Subcutaneous abdominal adipose tissue (tissue), 5 donors: ENCODE measurements around the gene ODAD4.

Experiments
- H3K27ac ChIP-seq: one replicate; pipeline ENCODE4 v1.7.0; 2013; ENCODE audit warnings: low read depth, mild to moderate bottlenecking, inconsistent platforms, low read length, moderate library complexity
- H3K27me3 ChIP-seq, 5 donors: one replicate each; pipeline ENCODE4 v1.7.0; 2013; ENCODE audit warnings: low read length in 5 of 5, inconsistent platforms in 1 of 5; ENCODE audit not compliant: control insufficient read depth in 5 of 5, insufficient read depth in 4 of 5
- H3K36me3 ChIP-seq, 5 donors: one replicate each; pipeline ENCODE4 v1.7.0; 2013; ENCODE audit warnings: low read length in 5 of 5; ENCODE audit not compliant: control insufficient read depth in 5 of 5, insufficient read depth in 5 of 5
- H3K4me1 ChIP-seq, 5 donors: one replicate each; pipeline ENCODE4 v1.7.0; 2013; ENCODE audit warnings: low read length in 5 of 5, mild to moderate bottlenecking in 3 of 5, moderate library complexity in 1 of 5; ENCODE audit not compliant: control insufficient read depth in 5 of 5, insufficient read depth in 5 of 5
- H3K4me3 ChIP-seq, 5 donors: one replicate each; pipeline ENCODE4 v1.7.0; 2013; ENCODE audit warnings: low read length in 5 of 5, low read depth in 1 of 5
- H3K9ac ChIP-seq, 5 donors: one replicate each; pipeline ENCODE4 v1.7.0; 2013; ENCODE audit warnings: low read length in 5 of 5, mild to moderate bottlenecking in 4 of 5, moderate library complexity in 3 of 5
- H3K9me3 ChIP-seq, 5 donors: one replicate each; pipeline ENCODE4 v1.7.0; 2013; ENCODE audit warnings: low read length in 5 of 5; ENCODE audit not compliant: control insufficient read depth in 5 of 5
- donor health status: healthy.
- donor health status: healthy.
- donor health status: healthy.
- donor health status: healthy.
- donor health status: healthy.

The ODAD4 gene

DNA sequence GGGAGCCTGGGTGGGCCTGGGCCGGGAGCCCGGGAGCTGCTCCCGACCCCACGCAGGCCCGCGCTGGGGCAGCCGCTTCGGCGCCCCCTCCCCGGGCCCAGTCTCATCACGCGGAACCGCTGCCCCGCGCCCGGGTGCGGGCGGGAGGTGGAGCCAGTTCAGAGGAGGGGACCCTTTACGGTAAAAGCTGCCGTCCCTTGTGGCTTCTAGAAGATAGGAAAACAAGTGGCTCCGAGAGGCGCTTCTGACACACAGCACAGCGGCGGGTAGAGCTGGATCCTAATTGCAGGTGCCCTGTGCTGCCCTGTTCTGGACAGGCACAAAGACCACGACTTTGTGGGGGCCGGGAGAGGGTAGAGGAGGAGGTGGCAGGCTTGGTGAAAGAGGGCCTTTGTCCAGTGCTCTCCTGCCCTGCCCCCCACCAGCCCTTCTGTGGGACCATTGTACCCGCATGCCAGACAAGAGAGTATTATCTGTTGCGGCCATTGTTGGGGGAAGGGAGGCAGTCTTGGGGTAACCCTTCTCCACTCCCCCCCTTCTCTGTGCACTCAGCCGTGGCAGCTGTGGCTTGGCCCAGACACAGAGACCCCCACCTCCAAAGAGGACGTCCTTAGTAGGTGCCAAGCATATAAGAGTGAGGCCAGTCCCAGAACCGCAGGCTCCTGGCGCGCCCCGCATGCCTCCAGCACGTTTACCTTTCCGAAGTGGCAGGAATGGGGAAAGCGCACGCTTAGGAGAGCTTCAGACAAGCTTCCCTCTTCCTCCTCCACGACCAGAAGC lies 36.9 kb downstream of the ODAD4 start:
- H3K27ac ChIP-seq: peak overlapping the region; percentile 71
- peak overlapping the region; percentile 83 to 90 (median 89) for H3K4me3 ChIP-seq
- no peaks in the 10 kb centered on the region for H3K27me3 ChIP-seq
- H3K4me1 ChIP-seq: peaks cover 14 to 56% (median 48%) of the 10 kb centered on the region in 5 donors
- H3K9ac ChIP-seq: peak overlapping the region; percentile 56 to 97 (median 94)
- peaks cover 0 to 31% (median 24%) of the 10 kb centered on the region in 5 donors for H3K36me3 ChIP-seq
- no peaks in the 10 kb centered on the region for H3K9me3 ChIP-seq

DNA sequence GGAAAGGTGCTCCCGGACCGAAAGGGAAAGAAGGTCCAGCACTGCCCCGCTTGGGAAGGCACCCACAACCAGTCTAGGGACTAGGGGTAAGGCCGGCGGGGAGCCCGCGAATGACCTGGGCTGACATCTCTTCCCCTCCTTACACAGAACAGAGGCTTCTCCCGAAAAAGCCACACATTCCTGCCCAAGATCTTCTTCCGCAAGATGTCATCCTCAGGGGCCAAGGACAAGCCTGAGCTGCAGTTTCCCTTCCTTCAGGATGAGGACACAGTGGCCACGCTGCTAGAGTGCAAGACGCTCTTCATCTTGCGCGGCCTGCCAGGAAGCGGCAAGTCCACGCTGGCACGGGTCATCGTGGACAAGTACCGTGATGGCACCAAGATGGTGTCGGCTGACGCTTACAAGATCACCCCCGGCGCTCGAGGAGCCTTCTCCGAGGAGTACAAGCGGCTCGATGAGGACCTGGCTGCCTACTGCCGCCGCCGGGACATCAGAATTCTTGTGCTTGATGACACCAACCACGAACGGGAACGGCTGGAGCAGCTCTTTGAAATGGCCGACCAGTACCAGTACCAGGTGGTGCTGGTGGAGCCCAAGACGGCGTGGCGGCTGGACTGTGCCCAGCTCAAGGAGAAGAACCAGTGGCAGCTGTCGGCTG lies 37.6 kb downstream of the ODAD4 start:
- H3K9ac ChIP-seq: peak overlapping the region in 2 of 5 donors; percentile 86 to 97
- H3K27me3 ChIP-seq: no peaks in the 10 kb centered on the region
- H3K27ac ChIP-seq: peak overlapping the region; percentile 71
- peak overlapping the region; percentile 83 to 90 (median 89) for H3K4me3 ChIP-seq
- no peaks in the 10 kb centered on the region for H3K9me3 ChIP-seq
- peaks cover 0 to 38% (median 32%) of the 10 kb centered on the region in 5 donors for H3K36me3 ChIP-seq
- peaks cover 17 to 58% (median 51%) of the 10 kb centered on the region in 5 donors for H3K4me1 ChIP-seq

DNA sequence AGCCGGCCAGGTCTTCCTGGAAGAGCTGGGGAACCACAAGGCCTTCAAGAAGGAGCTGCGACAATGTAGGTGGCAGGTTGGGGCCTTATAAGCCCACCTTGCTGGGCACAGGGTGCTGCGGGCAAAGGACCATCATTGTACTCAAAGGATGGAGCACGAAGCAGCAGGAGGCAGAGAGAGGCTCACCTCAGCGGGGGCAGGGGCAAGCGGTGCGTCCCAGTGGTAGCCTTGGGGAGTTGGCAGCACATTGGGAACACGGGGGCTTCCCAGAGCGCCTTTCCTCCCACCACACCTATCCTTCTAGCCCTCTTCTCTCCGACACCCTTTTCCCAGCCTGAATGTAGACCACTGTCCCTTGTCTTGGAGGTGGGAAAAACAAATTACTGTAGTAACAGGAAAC lies 38.3 kb downstream of the ODAD4 start:
- Histone ChIP-seq H3K36me3 (peaks cover 0 to 44% (median 38%) of the 10 kb centered on the region in 5 donors), H3K4me3 (no peak overlapping the region), H3K4me1 (peaks cover 17 to 64% (median 58%) of the 10 kb centered on the region in 5 donors), H3K9me3 (no peaks in the 10 kb centered on the region), H3K27me3 (no peaks in the 10 kb centered on the region), H3K9ac (peak overlapping the region in 1 of 5 donors; percentile 13), H3K27ac (no peak overlapping the region)

DNA sequence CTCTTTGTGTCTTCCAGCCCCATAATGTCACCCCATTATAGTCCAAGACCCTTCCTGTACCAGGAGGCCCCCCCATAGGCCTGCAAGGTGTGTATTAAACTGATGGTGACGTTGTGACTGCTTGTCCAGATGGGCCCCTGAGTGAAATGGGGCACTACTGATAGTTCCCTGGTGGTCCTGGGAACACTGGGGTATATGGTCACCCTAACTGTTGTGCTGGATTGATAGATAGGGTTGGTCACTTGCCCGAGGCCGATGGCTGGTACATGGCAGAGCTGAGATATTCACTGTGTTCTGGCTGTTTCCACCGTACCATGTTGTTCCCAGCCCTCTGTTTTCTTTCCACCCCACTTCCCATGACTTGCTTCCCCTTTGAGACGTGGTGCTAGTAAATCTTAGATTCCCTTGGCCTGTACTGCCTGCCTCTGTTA lies 40.5 kb downstream of the ODAD4 start:
- H3K9me3 ChIP-seq: no peaks in the 10 kb centered on the region
- H3K27me3 ChIP-seq: no peaks in the 10 kb centered on the region
- H3K4me1 ChIP-seq: peaks cover 6 to 53% (median 45%) of the 10 kb centered on the region in 5 donors
- H3K27ac ChIP-seq: no peak overlapping the region
- peak overlapping the region in 2 of 5 donors; percentile 17 to 57 for H3K9ac ChIP-seq
- peaks cover 0 to 66% (median 60%) of the 10 kb centered on the region in 5 donors for H3K36me3 ChIP-seq
- no peak overlapping the region for H3K4me3 ChIP-seq

DNA sequence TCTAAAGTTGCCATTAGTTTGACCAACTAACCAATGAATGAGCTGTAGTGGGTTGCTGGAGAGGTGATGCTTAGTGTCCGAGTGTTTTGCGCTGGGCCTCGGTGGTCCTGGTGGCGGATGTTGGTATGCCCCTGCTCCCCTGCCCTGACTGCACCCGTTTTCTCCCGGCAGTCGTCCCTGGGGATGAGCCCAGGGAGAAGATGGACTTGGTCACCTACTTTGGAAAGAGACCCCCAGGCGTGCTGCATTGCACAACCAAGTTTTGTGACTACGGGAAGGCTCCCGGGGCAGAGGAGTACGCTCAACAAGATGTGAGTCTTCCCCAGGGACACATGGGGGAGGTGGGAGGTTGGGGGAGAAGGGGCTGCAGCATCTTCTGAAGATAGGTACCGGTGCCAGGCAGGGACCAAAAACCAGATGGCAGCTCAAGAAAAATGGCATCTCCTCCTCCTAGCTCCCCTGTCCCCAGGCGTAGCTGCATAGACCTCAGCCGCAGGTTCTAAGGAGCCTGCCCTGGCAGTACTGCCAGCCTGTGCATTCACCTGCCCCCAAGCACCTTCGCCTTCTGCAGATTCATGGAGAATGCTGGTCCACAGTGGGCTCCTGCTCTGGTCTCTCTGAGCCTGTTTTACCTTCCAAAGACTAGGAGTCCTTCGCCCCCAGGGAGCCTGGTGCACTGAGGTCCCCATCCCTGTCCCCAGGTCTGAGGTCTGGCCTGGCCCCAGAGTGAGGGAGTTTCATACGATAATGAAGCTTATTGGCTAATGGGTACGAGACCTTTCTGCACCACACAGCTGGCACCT lies 41.5 kb downstream of the ODAD4 start:
- H3K4me1 ChIP-seq: peaks cover 7 to 56% (median 47%) of the 10 kb centered on the region in 5 donors
- no peaks in the 10 kb centered on the region for H3K9me3 ChIP-seq
- peak overlapping the region; percentile 35 for H3K27ac ChIP-seq
- H3K9ac ChIP-seq: no peak overlapping the region
- peaks cover 4 to 76% (median 70%) of the 10 kb centered on the region in 5 donors for H3K36me3 ChIP-seq
- no peaks in the 10 kb centered on the region for H3K27me3 ChIP-seq
- H3K4me3 ChIP-seq: no peak overlapping the region

DNA sequence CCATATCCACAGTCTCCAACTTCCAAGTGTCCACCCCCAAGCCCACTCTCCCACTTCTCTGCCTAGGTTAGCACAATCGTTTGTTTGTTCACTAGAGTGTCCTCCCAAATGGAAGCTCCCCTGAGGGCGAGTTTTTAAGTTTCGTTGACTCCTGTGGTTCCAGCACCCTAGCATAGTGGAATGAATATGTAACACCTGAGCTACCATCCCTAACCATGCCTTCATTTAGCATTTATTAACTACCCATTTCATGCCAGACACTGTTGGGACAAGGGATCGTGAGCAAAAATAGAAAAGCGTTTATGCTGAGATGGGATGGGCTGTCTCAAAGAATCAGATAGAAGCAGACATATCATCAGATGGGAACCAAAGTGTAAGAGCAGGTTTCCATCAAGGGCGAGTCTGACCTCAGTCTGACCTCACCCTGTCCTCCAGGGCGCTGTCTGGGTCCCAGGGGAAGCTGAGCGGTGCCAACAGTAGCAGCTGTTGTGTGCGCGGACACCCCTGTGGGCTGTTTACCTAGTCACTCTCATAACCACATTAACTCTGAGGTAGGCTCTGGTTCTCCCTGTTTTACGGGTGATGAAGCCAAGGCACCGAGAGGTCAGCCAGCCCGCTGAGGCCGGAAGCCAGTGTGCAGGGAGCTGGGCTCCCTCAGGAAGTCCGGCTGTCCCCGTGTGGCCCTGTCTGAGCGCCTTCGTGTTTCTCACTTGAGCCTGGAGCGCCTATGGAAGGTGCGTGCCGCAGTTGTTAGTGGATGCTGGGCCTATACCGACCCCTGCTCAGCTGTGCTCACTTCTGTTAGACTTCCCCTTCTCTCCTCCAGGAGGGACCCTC lies 42.4 kb downstream of the ODAD4 start:
- Histone ChIP-seq H3K9me3 (no peaks in the 10 kb centered on the region), H3K9ac (peak overlapping the region in 3 of 5 donors; percentile 33 to 67 (median 53)), H3K27ac (peak overlapping the region; percentile 35), H3K4me3 (no peak overlapping the region), H3K36me3 (peaks cover 4 to 85% (median 79%) of the 10 kb centered on the region in 5 donors), H3K27me3 (no peaks in the 10 kb centered on the region), H3K4me1 (peaks cover 7 to 51% (median 39%) of the 10 kb centered on the region in 5 donors)

DNA sequence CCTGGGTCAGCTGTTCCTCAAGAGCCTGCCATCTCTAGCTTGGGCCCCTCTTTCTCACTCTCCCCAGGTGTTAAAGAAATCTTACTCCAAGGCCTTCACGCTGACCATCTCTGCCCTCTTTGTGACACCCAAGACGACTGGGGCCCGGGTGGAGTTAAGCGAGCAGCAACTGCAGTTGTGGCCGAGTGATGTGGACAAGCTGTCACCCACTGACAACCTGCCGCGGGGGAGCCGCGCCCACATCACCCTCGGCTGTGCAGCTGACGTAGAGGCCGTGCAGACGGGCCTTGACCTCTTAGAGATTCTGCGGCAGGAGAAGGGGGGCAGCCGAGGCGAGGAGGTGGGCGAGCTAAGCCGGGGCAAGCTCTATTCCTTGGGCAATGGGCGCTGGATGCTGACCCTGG lies 43.0 kb downstream of the ODAD4 start:
- Histone ChIP-seq H3K36me3 (peaks cover 4 to 85% (median 80%) of the 10 kb centered on the region in 5 donors), H3K9ac (peak overlapping the region in 2 of 5 donors; percentile 53 to 67), H3K9me3 (no peaks in the 10 kb centered on the region), H3K4me1 (peaks cover 7 to 44% (median 33%) of the 10 kb centered on the region in 5 donors), H3K27ac (peak overlapping the region; percentile 35), H3K4me3 (no peak overlapping the region), H3K27me3 (no peaks in the 10 kb centered on the region)

DNA sequence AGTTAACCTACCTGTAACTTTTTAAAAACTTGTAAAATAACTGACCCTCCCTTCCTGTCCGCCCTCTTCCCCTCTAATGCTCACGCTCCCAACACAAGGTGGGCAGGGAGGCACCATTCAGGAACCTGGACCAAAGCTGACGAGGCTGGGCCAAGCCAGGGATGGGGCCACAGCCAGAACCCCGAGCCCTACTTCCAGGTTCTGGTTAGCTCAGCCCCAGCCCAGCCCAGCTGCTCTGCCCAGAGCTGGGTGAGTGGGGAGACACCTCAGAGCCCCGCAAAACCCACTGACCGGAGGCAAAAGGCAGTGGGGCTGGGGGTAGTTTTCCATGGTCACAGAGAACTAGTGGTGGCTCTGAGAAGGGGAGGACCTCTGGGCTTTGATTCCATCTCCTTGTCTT lies 43.6 kb downstream of the ODAD4 start:
- peaks cover 7 to 42% (median 33%) of the 10 kb centered on the region in 5 donors for H3K4me1 ChIP-seq
- no peaks in the 10 kb centered on the region for H3K9me3 ChIP-seq
- peaks cover 4 to 84% (median 76%) of the 10 kb centered on the region in 5 donors for H3K36me3 ChIP-seq

DNA sequence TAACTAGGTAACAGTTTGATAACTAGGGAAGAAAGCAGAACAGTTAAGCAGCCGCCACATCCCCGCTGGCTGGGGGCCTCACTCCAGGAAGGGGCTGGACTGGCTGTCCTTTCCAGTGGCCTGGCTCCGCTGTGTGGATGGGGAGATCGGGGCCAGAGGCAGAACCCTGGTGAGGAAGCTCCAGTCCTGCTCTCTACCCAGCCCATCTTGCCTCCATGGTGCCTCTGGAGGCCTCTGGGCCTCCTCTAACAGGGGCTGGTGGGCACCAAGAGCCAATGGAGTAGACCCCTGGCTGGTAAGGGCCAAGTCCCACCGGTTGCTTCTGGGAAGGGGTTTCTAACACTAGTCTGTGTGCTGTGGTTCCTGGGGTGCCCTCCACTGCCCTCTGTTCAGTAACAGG lies 44.2 kb downstream of the ODAD4 start:
- no peak overlapping the region for H3K27ac ChIP-seq
- peaks cover 7 to 42% (median 33%) of the 10 kb centered on the region in 5 donors for H3K4me1 ChIP-seq
- no peaks in the 10 kb centered on the region for H3K27me3 ChIP-seq
- H3K36me3 ChIP-seq: peaks cover 4 to 82% (median 75%) of the 10 kb centered on the region in 5 donors
- no peaks in the 10 kb centered on the region for H3K9me3 ChIP-seq
- peak overlapping the region in 1 of 5 donors; percentile 48 for H3K9ac ChIP-seq
- H3K4me3 ChIP-seq: no peak overlapping the region

More for the DNA sequence above, 43.6 kb downstream of the ODAD4 start:
- Histone ChIP-seq H3K4me3 (no peak overlapping the region), H3K27me3 (no peaks in the 10 kb centered on the region), H3K27ac (no peak overlapping the region), H3K9ac (no peak overlapping the region)
